GM12891 (cell line): ENCODE measurements around the gene EEF1AKMT3.

Experiments
- POLR2A ChIP-seq: IDR thresholded peaks from 2 replicates; pipeline ENCODE4 v1.6.1; 2011; ENCODE audit warnings: low read depth, low read length, control low read depth
- POLR2AphosphoS5 ChIP-seq: IDR thresholded peaks from 2 replicates; pipeline ENCODE4 v1.6.1; 2011; ENCODE audit warnings: low read depth, low read length, control low read depth
- POU2F2 ChIP-seq: IDR thresholded peaks from 2 replicates; pipeline ENCODE4 v1.6.1; 2011; ENCODE audit warnings: low read depth, mild to moderate bottlenecking, control low read depth, low read length, moderate library complexity
- TAF1 ChIP-seq: IDR thresholded peaks from 2 replicates; pipeline ENCODE4 v1.6.1; 2011; ENCODE audit warnings: low read depth, low read length, control low read depth

- TF ChIP-seq POLR2A (no peak), TAF1 (no peak), POLR2AphosphoS5 (no peak), POU2F2 (no peak)
These were observed 15.7 kb upstream of the EEF1AKMT3 start for GRCh38 chr12:57756406-57757341.
